ENCODE results near the gene ANKFY1. TPM values are rescaled to one million over a fixed set of nuclear protein-coding genes. Genes with fewer than 3 reads are reported as not detected.
"Not testable (repeated sequence)": the region's sequence is repeated elsewhere in the genome, so short reads cannot be mapped to it uniquely, and the experiment has no call there.

ANKFY1 gene
- total RNA-seq, 1 donor from 2014 or later, result 22.6 TPM

GRCh38 chr17:4198995-4199394, 64.8 kb downstream of the ANKFY1 start:
- DNase-seq (ENCODE audit: low read depth) (no peak), FAIRE-seq (no peak)
- TF ChIP-seq CTCF (IDR thresholded peaks at IDR 0.05; ENCODE audit: insufficient read depth, low read length, severe bottlenecking), result no peak
- Histone ChIP-seq H3K4me3 (ENCODE audit: low read depth, low read length) (no peak overlapping the region), H3K36me3 (ENCODE audit: control insufficient read depth, insufficient read depth, low read length) (peaks cover 3% of the 10 kb centered on the region), H3K27me3 (ENCODE audit: control insufficient read depth, insufficient read depth, low read length) (no peaks in the 10 kb centered on the region)

- DNase-seq (ENCODE audit: low read depth) (no peak), FAIRE-seq (no peak)
- no peak overlapping the region for H3K4me3 ChIP-seq (ENCODE audit: low read depth, low read length)
- H3K27me3 ChIP-seq (ENCODE audit: control insufficient read depth, insufficient read depth, low read length), result no peaks in the 10 kb centered on the region
- no peak for TF ChIP-seq CTCF (IDR thresholded peaks at IDR 0.05; ENCODE audit: insufficient read depth, low read length, severe bottlenecking)
- peaks cover 3% of the 10 kb centered on the region for H3K36me3 ChIP-seq (ENCODE audit: control insufficient read depth, insufficient read depth, low read length)
Measured at GRCh38 chr17:4195306-4195705, 68.5 kb downstream of the ANKFY1 start.

- FAIRE-seq (no peak), DNase-seq (ENCODE audit: low read depth) (no peak)
- peaks cover 3% of the 10 kb centered on the region for H3K36me3 ChIP-seq (ENCODE audit: control insufficient read depth, insufficient read depth, low read length)
- no peak overlapping the region for H3K4me3 ChIP-seq (ENCODE audit: low read depth, low read length)
- no peaks in the 10 kb centered on the region for H3K27me3 ChIP-seq (ENCODE audit: control insufficient read depth, insufficient read depth, low read length)
- TF ChIP-seq CTCF (IDR thresholded peaks at IDR 0.05; ENCODE audit: insufficient read depth, low read length, severe bottlenecking), result no peak
Measured at GRCh38 chr17:4194796-4195195, 69.0 kb downstream of the ANKFY1 start.

- H3K4me3 ChIP-seq (ENCODE audit: low read depth, low read length); FAIRE-seq; DNase-seq (ENCODE audit: low read depth); H3K27me3 ChIP-seq (ENCODE audit: control insufficient read depth, insufficient read depth, low read length); H3K36me3 ChIP-seq (ENCODE audit: control insufficient read depth, insufficient read depth, low read length): not testable (repeated sequence)
Measured at GRCh38 chr17:4190791-4191190, 73.0 kb downstream of the ANKFY1 start.

- FAIRE-seq (no peak), DNase-seq (ENCODE audit: low read depth) (no peak)
- H3K36me3 ChIP-seq (ENCODE audit: control insufficient read depth, insufficient read depth, low read length), result peaks cover 7% of the 10 kb centered on the region
- TF ChIP-seq CTCF (IDR thresholded peaks at IDR 0.05; ENCODE audit: insufficient read depth, low read length, severe bottlenecking), result no peak
- H3K27me3 ChIP-seq (ENCODE audit: control insufficient read depth, insufficient read depth, low read length), result no peaks in the 10 kb centered on the region
- H3K4me3 ChIP-seq (ENCODE audit: low read depth, low read length), result no peak overlapping the region
Measured at GRCh38 chr17:4189280-4189679, 74.5 kb downstream of the ANKFY1 start.

- Histone ChIP-seq H3K4me3 (ENCODE audit: low read depth, low read length) (no peak overlapping the region), H3K27me3 (ENCODE audit: control insufficient read depth, insufficient read depth, low read length) (no peaks in the 10 kb centered on the region), H3K36me3 (ENCODE audit: control insufficient read depth, insufficient read depth, low read length) (peaks cover 14% of the 10 kb centered on the region)
- FAIRE-seq (no peak), DNase-seq (ENCODE audit: low read depth) (no peak)
- TF ChIP-seq CTCF (IDR thresholded peaks at IDR 0.05; ENCODE audit: insufficient read depth, low read length, severe bottlenecking), result no peak
Measured at GRCh38 chr17:4188076-4188475, 75.7 kb downstream of the ANKFY1 start.

Data from bronchial epithelial cell (primary cell).